Left hindlimb (tissue), 1 donor: ENCODE data around the gene ELAVL1.
A peak's percentile ranks its signal among the peaks of the same experiment; 100 is the strongest.
"Not testable (repeated sequence)": the region's sequence is repeated elsewhere in the genome, so short reads cannot be mapped to it uniquely, and the experiment has no call there.

Experiments used
- DNase-seq: peaks from one replicate; pipeline ENCODE4 v3.0.0-alpha.2; 2018

Gene ELAVL1

DNA sequence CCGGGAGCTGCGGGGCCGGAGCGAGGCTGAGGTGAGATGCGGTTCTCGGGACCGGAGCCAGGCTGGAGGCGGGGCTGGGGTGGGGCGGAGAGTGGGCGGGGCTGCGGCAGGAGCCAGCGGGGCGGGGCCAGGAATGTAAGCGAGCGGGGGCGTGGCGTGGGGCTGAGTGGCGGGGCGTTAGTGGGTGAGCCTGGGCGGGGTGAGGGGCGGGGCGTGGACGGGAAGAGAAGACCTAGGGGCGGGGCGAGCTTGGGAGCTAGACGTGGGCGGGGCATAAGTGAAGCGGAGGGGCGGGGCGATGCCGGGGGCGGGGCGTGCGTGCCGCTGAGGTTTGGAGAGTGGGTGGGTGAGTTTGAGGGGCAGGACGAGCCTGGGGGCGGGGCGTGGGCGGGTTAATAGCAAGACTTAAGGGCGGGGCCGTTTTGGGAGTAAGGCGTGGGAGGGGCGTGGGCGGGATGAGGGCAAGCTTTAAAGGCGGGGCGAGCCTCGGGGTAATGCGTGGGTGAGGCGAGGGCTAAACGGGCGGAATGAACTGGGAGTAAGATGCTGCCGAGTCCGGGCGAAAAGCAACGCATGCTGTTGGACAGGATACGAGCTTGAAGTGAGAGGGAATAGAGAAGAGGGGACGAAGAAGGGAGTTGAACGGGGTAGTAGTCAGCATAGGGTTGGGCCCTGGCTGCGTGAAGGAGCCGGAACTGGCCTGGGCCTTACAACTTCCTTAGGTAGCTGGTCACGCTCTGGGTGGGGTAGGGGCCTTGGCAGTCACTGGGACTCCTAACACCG, 84.7 kb downstream of the ELAVL1 start:
- peak; percentile 99 for DNase-seq

- peak; percentile 97 for DNase-seq
Observed at GRCh38 chr19:7919610-7920518, 85.6 kb downstream of the ELAVL1 start, which contains the start of gene SNAPC2. SNAPC2 (plus strand) TSS chr19:7920338; CDS start chr19:7920367, 29 bp downstream.

DNA sequence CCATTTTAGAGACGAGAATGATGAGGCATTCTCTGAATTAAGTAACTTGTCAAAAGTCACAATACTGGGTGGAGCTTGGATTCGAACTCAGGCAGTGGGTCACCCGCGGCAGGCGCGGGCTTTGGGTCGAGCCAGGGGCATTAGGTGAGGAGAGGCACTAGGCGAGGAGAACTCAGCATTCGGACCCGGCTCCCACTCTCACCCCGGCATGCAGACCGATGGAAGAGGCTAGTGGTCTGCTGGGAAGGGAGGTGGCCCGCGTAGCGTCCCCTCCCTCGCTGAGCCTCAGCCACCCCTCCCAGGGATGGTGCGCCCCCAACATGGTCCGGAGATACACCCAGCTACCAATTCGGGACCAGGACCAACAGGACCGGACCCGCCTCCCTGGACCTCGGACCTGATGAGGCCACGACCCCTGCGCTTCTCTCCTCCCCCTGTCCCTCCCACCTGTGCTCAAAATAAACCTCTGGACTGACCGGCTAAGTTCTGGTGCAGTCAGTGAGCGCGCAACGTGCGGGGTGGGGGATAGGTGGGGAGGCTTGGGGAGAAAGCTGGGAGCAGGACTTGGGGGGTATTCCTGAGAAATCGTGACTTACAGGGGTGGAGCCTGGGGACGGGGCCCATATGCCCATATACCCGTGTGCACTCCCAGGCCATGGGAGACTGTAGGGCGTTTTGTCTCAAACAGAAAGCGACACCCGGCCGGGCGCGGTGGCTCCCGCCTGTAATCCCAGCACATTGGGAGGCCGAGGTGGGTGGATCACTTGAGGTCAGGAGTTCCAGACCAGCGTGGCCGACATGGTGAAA, 86.6 kb downstream of the ELAVL1 start:
- DNase-seq, result no peak

GRCh38 chr19:7918062-7918614, 87.3 kb downstream of the ELAVL1 start:
- DNase-seq, result not testable (repeated sequence)

DNA sequence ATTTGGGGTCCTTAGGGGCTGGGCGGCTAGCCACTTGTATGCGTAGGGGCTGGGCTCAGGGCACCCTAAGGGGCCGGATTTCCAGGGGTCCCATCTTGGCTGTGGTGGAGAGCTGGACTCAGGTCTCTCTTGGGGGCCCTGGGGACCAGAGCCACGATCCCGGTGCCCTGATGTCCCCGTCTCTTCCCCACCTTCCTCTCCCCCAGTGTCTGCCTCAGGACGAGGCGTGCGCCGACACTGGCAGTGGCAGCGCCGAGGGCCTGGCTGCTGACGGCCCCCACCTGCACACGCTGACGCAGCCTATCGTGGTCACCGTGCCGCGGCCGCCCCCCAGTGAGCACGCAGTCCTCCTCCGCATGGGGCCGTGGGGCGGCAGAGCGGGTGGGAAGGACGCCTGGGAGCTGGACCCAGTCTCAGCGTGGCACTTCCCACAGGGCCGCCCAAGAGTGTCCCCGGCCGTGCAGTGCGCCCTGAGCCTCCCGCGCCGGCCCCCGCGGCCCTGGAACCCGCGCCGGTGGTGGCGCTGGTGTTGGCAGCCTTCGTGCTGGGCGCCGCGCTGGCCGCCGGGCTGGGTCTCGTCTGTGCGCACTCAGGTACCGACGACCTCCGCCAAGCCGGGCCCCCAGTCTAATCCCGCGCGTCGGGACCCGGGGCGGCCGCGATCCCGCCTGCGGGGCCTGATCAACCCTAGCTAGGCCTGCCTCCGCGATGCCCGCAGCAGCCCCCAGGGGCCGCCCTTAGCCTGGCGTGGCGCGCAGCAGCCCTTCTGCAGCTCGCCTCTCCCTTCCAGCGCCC, 88.0 kb downstream of the ELAVL1 start:
- no peak for DNase-seq

- DNase-seq, result no peak
Observed at GRCh38 chr19:7916955-7917266, 88.5 kb downstream of the ELAVL1 start.

- DNase-seq, result peak; percentile 35
Observed at GRCh38 chr19:7916103-7916954, 89.1 kb downstream of the ELAVL1 start.

DNA sequence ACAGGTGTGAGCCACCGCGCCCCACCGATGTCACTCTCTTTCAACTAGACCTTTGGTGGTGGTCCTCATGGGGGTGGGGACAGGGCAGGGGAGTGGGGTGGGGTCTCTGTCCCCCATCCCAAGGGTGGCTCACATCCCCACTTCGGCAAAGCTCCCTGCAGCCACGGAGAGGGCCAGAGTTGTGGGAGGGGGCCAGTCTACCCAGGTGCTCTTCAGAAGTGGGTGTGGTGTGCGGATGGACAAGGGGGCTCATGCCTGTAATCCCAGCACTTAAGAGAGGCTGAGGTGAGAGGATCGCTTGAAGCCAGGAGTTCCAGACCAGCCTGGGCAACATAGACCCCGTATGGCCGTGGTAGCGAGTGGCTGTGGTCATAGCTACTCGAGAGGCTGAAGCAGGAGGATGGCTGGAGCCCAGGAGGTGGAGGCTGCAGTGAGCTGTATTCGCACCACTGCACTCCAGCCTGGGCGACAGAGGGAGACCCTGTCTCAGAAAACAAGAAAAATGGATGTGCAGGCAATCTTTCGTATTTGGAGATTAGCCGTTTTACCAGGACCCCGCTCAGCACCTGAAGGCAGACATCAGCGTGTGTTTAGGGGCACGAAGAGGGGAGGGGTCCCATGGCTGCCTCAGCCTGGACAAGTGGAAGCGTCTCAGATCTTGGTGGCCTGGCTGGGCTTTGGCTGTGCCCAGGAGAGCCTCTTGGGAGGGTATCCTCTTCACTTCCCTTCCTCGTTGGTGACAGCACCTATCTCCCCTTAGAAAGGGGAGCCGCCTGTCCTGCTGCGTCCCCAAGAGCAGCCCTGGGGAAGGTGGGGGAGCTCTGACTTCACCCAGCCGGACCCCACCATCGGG, 90.0 kb downstream of the ELAVL1 start:
- no peak for DNase-seq

GRCh38 chr19:7914598-7915045, 90.8 kb downstream of the ELAVL1 start, which contains the start of gene TGFBR3L:
TGFBR3L (plus strand) TSS chr19:7914830.
- DNase-seq, result no peak

DNA sequence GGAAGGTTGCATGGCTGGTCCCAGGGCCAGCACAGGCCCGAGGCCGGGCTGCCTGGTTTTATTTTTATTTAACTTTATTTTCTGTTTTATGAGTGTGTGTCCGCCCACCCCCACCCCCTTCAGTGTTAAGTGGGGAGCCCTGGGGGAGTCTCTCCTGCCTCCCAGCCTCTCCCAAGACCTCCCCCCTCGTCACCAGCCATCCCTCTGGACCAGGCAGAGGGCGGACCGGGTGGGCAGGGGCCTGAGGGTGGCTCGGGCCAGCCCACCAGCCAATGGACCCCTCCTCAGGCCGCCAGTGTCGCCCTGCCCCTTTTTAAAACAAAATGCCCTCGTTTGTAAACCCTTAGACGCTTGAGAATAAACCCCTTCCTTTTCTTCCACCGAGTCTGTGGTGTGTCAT, 91.3 kb downstream of the ELAVL1 start:
- DNase-seq, result no peak

DNA sequence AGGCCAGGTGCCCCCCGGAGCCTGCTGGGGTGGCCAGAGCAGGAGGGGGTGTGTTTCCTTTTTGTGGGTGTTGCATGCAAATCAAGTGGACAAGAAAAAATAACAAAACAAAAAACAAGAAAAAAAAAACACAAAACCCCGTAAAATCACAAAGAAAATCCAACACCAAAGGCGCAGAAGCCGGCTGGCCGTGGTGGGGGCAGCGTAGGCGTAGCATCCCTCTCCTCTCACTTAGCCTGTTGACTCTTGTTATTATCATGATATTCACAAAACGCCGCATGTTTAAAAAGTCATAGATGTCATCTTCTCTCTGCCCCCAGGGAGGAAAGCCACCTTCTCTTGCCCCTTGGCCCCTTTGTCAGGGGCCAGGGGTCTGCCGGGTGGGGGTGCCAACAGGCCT, 91.8 kb downstream of the ELAVL1 start:
- no peak for DNase-seq

DNA sequence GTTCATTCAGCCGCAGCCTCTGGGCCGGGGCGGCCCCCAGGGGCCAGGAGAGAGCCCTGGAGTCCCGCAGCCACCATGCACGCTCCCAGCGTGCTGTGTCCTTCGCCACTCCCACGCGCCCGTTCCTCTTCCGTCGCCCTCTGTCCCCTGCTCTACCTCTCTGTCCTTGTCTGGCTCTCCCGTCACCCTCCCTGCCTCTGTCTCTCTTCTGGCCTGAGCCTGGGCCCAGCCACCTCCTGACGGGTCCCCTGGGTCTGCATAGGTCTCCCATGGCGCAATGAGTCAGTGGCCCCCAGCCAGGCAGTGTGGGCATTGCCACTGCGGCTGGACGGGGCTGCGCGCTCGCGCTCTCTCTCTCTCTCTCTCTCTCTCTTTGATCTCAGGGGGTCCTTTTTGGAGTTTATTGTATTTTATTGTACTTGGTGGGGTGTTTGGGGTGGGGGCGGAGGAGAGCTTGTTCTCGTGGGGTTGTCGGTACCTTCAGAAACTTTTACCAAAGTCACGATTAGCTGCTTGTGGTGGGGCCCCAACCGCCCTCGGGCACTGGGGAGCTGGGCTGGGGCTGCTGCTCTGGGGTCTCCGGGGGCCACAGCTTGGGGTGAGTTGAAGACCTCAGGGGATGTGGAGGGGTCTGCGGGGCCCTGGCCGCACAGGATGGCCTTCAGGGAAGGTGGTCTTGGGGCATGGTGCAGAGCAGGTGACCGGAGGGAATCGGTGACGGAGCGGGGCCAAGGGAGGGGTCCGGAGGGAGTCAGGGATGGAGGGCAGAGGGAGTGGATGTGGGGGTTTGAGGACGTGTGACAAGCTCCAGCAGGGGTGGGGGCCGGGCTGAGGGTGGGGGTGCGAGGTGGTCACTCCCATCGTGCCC, 92.5 kb downstream of the ELAVL1 start:
- DNase-seq, result no peak

DNA sequence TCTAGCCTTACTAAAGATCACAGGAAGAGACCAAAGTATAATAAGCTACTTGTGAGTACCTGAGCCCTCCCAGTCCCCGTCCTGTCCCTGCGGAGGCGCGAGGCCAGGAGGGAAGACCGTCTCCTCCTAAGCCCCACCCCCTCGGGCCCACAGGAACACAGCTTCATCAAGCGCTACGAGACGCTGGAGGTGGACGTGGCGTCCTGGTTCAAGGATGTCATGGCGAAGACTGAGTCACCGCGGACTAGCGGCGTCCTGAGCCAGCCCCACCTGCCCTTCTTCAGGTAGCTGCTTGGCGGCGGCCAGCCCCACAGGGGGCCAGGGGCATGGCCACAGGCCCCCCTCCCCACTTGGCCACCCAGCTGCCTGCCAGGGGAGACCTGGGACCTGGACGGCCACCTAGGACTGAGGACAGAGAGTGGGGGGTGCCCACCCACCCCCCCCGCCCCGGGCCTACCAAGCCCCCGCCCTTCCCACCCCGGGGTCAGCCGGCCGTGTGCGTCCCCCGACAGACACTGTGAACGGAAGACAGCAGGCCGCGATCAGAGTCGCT, 93.2 kb downstream of the ELAVL1 start:
- no peak for DNase-seq

GRCh38 chr19:7911508-7912143, 93.8 kb downstream of the ELAVL1 start:
- no peak for DNase-seq

GRCh38 chr19:7910321-7911161, 94.9 kb downstream of the ELAVL1 start:
- DNase-seq, result no peak

GRCh38 chr19:7909471-7910067, 95.9 kb downstream of the ELAVL1 start:
- DNase-seq, result no peak
